ENCODE results near the gene WNT7B. TPM values are rescaled to one million over a fixed set of nuclear protein-coding genes. Genes with fewer than 3 reads are reported as not detected.

Gene WNT7B
- total RNA-seq, 1 experiment from 2014 or later: 66.9 TPM

DNA sequence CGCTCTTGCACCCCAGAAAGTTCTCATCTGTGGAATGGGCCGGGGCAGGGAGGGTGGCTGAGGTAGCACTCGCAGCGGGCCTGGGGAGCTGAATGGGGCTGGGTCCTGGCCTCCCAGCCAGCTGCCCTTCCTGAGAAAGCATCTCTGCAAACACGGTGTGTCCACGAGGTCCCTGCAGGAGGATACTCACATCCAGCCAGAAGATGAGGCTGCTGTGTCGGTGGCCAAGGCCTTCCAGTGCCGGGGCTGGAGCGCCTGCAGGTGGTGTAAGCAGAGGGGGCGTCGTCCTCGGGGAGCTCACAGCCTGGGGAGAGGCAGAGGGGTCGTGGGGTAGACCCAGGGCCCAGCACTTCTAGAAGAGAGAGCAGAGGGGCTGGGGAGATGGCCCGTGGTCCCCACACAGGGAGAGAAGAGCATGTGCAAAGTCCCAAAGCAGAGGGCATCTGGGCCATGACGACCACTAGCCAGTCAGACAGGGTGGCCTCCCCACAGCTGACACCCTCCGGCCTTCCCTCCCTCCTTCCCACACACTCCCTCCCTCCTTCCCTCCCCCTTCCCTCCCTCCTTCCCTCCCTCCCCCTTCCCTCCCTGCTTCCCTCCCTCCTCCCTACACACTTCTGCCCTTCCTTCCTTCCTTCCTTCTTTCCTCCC, 97.9 kb downstream of the WNT7B start:
- H3K27ac ChIP-seq: no peak overlapping the region
- no peaks in the 10 kb centered on the region for H3K4me1 ChIP-seq (replicated peaks; ENCODE audit: insufficient read depth)
- H3K36me3 ChIP-seq (ENCODE audit: low read depth): no peaks in the 10 kb centered on the region
- intact Hi-C loops (cut with micrococcal nuclease; ENCODE audit: unreplicated experiment): no loop called here
- BruUV-seq (replicated peaks): no TSS peak
- H3K27me3 ChIP-seq (ENCODE audit: insufficient read depth, low read depth): no peaks in the 10 kb centered on the region
- no peak overlapping the region for H2AFZ ChIP-seq
- no peak overlapping the region for H3K4me3 ChIP-seq
- DNase-seq: no peak
- no peaks in the 10 kb centered on the region for H3K9me3 ChIP-seq (ENCODE audit: insufficient read depth, low read depth)
- ChIA-PET POLR2A (ENCODE audit: unreplicated experiment) (no interaction called here), CTCF (interaction anchor here (0.7 kb wide), 1 partner anchor 16 kb away, joined by 3 read pairs; no protein-coding TSS in a partner anchor)
- TF ChIP-seq EZH2 (IDR thresholded peaks at IDR 0.05; ENCODE audit: low read depth) (no peak), CTCF (conservative IDR thresholded peaks at IDR 0.05) (no peak)
- no peaks in the 10 kb centered on the region for H3K79me2 ChIP-seq (ENCODE audit: low read depth)
- H4K20me1 ChIP-seq (ENCODE audit: insufficient read depth): no peaks in the 10 kb centered on the region
- 0 out of 2 replicates have a peak, but pooled peaks cover 4% of the 10 kb centered on the region for H3F3A ChIP-seq (ENCODE audit: insufficient read depth, low read depth)
- no peak overlapping the region for H3K4me2 ChIP-seq
- H3K9me2 ChIP-seq (ENCODE audit: insufficient read depth): no peaks in the 10 kb centered on the region

GRCh38 chr22:45878051-45878781, 98.7 kb downstream of the WNT7B start:
- no peak overlapping the region for H3K4me2 ChIP-seq
- H3K27me3 ChIP-seq (ENCODE audit: insufficient read depth, low read depth): no peaks in the 10 kb centered on the region
- H3K36me3 ChIP-seq (ENCODE audit: low read depth): no peaks in the 10 kb centered on the region
- intact Hi-C loops (cut with micrococcal nuclease; ENCODE audit: unreplicated experiment): no loop called here
- BruUV-seq (replicated peaks): no TSS peak
- ChIA-PET POLR2A (ENCODE audit: unreplicated experiment) (no interaction called here), CTCF (no interaction called here)
- no peaks in the 10 kb centered on the region; the same call in 1 of the 2 replicates for H3K9me3 ChIP-seq (ENCODE audit: insufficient read depth, low read depth)
- H4K20me1 ChIP-seq (ENCODE audit: insufficient read depth): no peaks in the 10 kb centered on the region
- H2AFZ ChIP-seq: no peak overlapping the region
- no peaks in the 10 kb centered on the region for H3K79me2 ChIP-seq (ENCODE audit: low read depth)
- TF ChIP-seq EZH2 (IDR thresholded peaks at IDR 0.05; ENCODE audit: low read depth): no peak
- no peak for TF ChIP-seq CTCF (conservative IDR thresholded peaks at IDR 0.05)
- no peak overlapping the region for H3K27ac ChIP-seq
- 0 out of 2 replicates have a peak, but pooled peaks cover 4% of the 10 kb centered on the region for H3F3A ChIP-seq (ENCODE audit: insufficient read depth, low read depth)
- H3K4me1 ChIP-seq (replicated peaks; ENCODE audit: insufficient read depth): no peaks in the 10 kb centered on the region
- H3K4me3 ChIP-seq: no peak overlapping the region
- no peaks in the 10 kb centered on the region for H3K9me2 ChIP-seq (ENCODE audit: insufficient read depth)
- DNase-seq: no peak

GRCh38 chr22:45877651-45878050, 99.3 kb downstream of the WNT7B start:
- ChIA-PET POLR2A (ENCODE audit: unreplicated experiment) (no interaction called here), CTCF (no interaction called here)
- intact Hi-C loops (cut with micrococcal nuclease; ENCODE audit: unreplicated experiment): no loop called here
- Histone ChIP-seq H3F3A (ENCODE audit: insufficient read depth, low read depth) (0 out of 2 replicates have a peak, but pooled peaks cover 4% of the 10 kb centered on the region), H2AFZ (no peak overlapping the region), H4K20me1 (ENCODE audit: insufficient read depth) (no peaks in the 10 kb centered on the region), H3K9me2 (ENCODE audit: insufficient read depth) (no peaks in the 10 kb centered on the region), H3K4me2 (no peak overlapping the region), H3K36me3 (ENCODE audit: low read depth) (no peaks in the 10 kb centered on the region), H3K4me3 (no peak overlapping the region), H3K27me3 (ENCODE audit: insufficient read depth, low read depth) (no peaks in the 10 kb centered on the region), H3K9me3 (ENCODE audit: insufficient read depth, low read depth) (peaks cover 5% of the 10 kb centered on the region; the same call in 1 of the 2 replicates), H3K4me1 (replicated peaks; ENCODE audit: insufficient read depth) (no peaks in the 10 kb centered on the region), H3K79me2 (ENCODE audit: low read depth) (no peaks in the 10 kb centered on the region), H3K27ac (no peak overlapping the region)
- TF ChIP-seq EZH2 (IDR thresholded peaks at IDR 0.05; ENCODE audit: low read depth) (no peak), CTCF (conservative IDR thresholded peaks at IDR 0.05) (no peak)
- BruUV-seq (replicated peaks): no TSS peak
- no peak for DNase-seq

Data from PC-9 (cell line).